Mesodermal cell (in vitro differentiated cells): Measurements from ENCODE around the gene MEPE.

Source experiments
- H3K27ac ChIP-seq: 2 replicates; pipeline ENCODE4 v1.7.0; 2013; ENCODE audit warnings: mild to moderate bottlenecking, low read depth, low read length, moderate library complexity; ENCODE audit not compliant: severe bottlenecking
- H3K36me3 ChIP-seq: 2 replicates; pipeline ENCODE4 v1.7.1; 2013; ENCODE audit warnings: mild to moderate bottlenecking, low read length, moderate library complexity; ENCODE audit not compliant: control insufficient read depth, insufficient read depth
- H3K4me1 ChIP-seq: one replicate; pipeline ENCODE4 v1.7.1; 2013; ENCODE audit warnings: mild to moderate bottlenecking, low read length; ENCODE audit not compliant: insufficient read depth, control insufficient read depth, poor library complexity, severe bottlenecking
- H3K4me3 ChIP-seq: 2 replicates; pipeline ENCODE4 v1.7.0; 2013; ENCODE audit warnings: low read length, control low read depth, mild to moderate bottlenecking; ENCODE audit not compliant: insufficient read depth, poor library complexity, severe bottlenecking; ENCODE audit errors: extremely low read depth
- H3K9me3 ChIP-seq: 2 replicates; pipeline ENCODE4 v1.7.1; 2013; ENCODE audit warnings: mild to moderate bottlenecking, low read length, moderate library complexity; ENCODE audit not compliant: control insufficient read depth
- WGBS, 2 experiments: methylation state at CpG; one replicate each; pipeline ENCODE4 v1.1.5; 2013; ENCODE audit warnings: missing lambda C conversion rate in 2 of 2; ENCODE audit not compliant: insufficient coverage in 2 of 2; 5-methylcytosine and 5-hydroxymethylcytosine counted together

Gene MEPE

DNA sequence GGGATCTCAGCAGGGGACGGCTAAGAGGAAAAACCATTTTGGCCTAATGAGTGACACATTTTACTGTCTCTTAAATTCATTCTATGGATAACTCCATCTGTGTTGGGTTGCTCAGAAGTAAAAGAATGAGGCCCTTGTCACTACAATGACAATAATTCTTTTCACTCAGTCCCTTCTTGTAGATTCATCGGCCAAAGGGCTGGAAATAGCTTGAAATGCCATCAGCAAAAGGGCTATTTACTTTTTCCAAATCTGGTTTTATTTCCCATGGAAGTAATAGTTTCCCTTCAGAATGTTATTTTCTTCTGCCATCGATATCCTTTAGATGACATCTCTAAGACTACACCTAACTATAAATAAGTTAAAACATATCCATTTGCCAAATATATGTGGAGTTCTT, 7.4 kb downstream of the MEPE start:
- H3K4me3 ChIP-seq: no peak overlapping the region
- 67% methylated on average over 1 of the region's 3 CpGs; no CpG with 5 or more reads in 1 of the 2 experiments for WGBS, 2 experiments
- H3K4me1 ChIP-seq: no peaks in the 10 kb centered on the region
- no peaks in the 10 kb centered on the region for H3K36me3 ChIP-seq
- H3K9me3 ChIP-seq: no peaks in the 10 kb centered on the region
- H3K27ac ChIP-seq: no peak overlapping the region

DNA sequence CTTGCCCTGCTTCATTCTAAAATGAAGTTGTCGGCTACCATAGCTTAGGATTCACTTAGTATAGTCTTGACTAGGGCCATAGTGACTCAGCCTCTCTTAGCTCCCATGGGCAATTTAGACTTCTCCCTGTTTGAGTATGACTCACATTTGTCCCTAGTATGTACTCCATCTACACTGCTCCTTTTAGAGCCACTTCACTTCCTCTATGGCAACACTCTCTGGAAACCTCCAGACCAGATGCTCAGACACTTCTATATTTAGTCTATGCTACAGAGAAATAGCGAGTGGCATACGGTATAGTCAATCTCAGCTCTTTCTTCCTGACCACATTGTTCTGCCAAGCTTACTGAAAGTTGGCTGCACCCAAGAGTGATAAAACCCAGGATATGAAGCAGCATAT, 11.2 kb downstream of the MEPE start:
- Histone ChIP-seq H3K36me3 (no peaks in the 10 kb centered on the region), H3K4me1 (peaks cover 2% of the 10 kb centered on the region), H3K27ac (no peak overlapping the region), H3K4me3 (no peak overlapping the region), H3K9me3 (no peaks in the 10 kb centered on the region)
- 86 to 97% methylated on average over 3 of the region's 3 CpGs for WGBS, 2 experiments

DNA sequence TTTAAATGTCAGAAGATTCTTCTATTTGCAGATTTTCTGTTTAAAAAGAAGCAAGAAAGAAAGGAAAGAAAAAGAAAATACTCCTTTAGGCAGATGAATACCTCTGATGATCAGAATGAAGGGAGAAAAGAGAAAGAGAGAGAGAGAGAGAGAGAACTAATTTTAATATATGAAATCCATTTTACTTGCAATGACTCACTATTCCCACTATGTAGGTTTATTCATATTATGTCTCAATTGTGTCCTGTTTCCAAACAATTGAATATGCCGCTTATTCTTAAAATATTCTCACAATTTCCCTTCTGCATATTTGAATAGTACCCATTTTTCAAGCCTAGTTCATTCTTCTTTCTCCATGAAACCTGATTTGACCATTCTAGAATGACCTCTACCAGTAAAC, 11.7 kb downstream of the MEPE start:
- H3K4me1 ChIP-seq: peaks cover 7% of the 10 kb centered on the region
- no peaks in the 10 kb centered on the region for H3K36me3 ChIP-seq
- 88 to 100% methylated on average over 1 of the region's 1 CpG for WGBS, 2 experiments
- H3K4me3 ChIP-seq: no peak overlapping the region
- H3K9me3 ChIP-seq: no peaks in the 10 kb centered on the region
- H3K27ac ChIP-seq: no peak overlapping the region

DNA sequence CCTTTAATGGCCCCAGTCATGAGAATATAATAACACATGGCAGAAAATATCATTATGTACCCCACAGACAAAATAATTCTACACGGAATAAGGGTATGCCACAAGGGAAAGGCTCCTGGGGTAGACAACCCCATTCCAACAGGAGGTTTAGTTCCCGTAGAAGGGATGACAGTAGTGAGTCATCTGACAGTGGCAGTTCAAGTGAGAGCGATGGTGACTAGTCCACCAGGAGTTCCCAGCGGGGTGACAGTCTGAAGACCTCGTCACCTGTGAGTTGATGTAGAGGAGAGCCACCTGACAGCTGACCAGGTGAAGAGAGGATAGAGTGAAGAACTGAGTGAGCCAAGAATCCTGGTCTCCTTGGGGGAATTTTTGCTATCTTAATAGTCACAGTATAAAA, 13.5 kb downstream of the MEPE start:
- Histone ChIP-seq H3K36me3 (no peaks in the 10 kb centered on the region), H3K27ac (no peak overlapping the region), H3K9me3 (no peaks in the 10 kb centered on the region), H3K4me1 (peaks cover 17% of the 10 kb centered on the region), H3K4me3 (no peak overlapping the region)
- 96% methylated on average over 4 of the region's 5 CpGs; no CpG with 5 or more reads in 1 of the 2 experiments for WGBS, 2 experiments

DNA sequence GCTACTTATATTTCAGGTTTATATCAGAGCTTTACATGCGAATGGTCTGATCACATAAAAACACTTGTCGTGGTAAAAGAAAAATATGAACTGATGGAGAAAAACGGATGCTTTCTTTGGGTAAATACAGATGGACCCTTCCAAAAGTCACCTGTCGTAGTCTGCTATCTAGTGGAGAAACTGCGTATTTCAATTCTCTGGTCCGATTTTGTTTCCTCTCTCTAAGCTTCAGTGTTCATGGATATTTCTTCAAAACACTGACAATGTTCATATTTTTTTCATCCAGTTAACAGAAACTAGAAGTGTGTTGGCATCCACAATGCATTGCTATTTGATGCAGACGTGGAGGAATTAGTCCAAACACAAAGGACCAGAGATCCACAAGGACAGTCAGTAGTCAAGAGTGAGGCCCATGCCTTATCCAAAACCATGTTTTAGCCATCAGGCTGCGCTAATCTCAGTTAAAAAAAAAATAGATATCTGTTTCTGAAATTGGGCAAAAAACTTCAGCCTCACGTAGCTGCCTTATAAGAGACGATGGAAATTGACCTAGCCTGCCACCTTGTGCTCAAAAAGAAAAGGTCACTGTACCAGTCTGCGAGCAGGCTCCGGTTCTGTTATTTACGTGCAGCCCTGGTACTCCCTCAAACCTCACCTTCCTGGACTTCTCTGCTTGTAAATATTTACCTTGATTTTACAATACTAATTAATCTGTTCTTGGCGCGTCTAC, 16.0 kb downstream of the MEPE start:
- Histone ChIP-seq H3K4me1 (peaks cover 24% of the 10 kb centered on the region), H3K4me3 (no peak overlapping the region), H3K9me3 (no peaks in the 10 kb centered on the region), H3K36me3 (no peaks in the 10 kb centered on the region), H3K27ac (no peak overlapping the region)
- WGBS, 2 experiments: 19 to 25% methylated on average over 8 to 13 of the region's 15 CpGs

DNA sequence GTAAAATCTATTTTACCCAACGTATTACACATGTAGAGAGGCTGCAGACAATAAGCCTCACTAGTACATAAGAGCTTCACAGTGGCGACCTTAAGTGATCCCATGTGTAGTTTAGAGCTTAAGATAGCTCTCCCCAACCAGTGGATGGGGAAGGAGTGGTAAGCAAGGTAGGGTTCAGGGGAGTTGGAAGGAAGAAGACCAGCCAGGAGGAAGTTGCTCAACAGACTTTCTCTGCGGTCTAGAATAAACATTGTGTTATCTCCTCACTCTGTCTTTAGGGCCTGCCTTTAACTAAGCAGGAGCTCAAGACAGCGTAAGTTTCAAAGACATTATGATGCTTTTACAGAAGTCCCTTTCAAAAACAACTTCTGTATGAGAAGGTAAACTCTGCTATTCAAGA, 16.8 kb downstream of the MEPE start:
- Histone ChIP-seq H3K9me3 (no peaks in the 10 kb centered on the region), H3K27ac (no peak overlapping the region), H3K4me1 (peaks cover 24% of the 10 kb centered on the region), H3K4me3 (no peak overlapping the region), H3K36me3 (no peaks in the 10 kb centered on the region)
- 30% methylated on average over 2 of the region's 4 CpGs; no CpG with 5 or more reads in 1 of the 2 experiments for WGBS, 2 experiments

DNA sequence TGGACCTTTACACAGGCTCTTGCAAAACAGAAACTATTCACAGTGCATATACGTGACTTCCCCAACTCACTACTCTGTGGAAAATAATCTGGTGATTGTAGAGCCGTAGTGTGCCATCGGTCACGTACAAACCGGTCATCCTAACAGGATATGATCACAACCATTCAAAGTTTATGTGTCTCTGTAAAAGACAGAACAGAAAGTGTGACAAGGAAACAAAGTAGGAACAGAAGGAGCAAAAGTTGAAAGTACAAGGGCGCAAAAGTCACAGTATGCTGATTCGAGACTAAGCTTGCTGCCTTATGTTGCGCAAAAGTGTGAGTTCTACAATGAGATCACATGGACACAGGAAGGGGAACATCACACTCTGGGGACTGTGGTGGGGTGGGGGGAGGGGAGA, 18.6 kb downstream of the MEPE start:
- no peak overlapping the region for H3K27ac ChIP-seq
- H3K36me3 ChIP-seq: no peaks in the 10 kb centered on the region
- H3K9me3 ChIP-seq: no peaks in the 10 kb centered on the region
- WGBS, 2 experiments: 93 to 100% methylated on average over 2 to 3 of the region's 8 CpGs
- H3K4me1 ChIP-seq: peaks cover 36% of the 10 kb centered on the region
- no peak overlapping the region for H3K4me3 ChIP-seq

DNA sequence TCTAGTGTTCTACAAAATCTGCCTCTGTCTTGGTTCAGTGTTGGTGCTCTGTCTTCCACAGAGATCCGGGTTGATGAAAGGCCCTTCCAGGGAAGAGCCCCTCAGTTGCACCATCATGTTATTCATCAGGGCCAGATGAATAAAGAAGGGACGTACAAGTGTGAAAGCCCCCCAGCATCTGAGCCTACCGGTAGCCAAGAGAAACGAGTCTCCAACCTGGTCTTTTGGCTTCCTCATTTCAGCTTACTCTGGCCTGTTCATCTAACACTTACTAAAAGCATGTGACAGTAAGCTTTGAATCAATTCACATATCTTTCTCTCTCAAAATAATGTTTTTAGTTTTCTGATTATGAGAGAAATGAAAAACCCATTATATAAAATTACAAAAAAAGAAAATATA, 19.2 kb downstream of the MEPE start:
- Histone ChIP-seq H3K9me3 (no peaks in the 10 kb centered on the region), H3K4me1 (peaks cover 42% of the 10 kb centered on the region), H3K27ac (no peak overlapping the region), H3K36me3 (no peaks in the 10 kb centered on the region), H3K4me3 (no peak overlapping the region)
- 89 to 100% methylated on average over 3 to 4 of the region's 4 CpGs for WGBS, 2 experiments

DNA sequence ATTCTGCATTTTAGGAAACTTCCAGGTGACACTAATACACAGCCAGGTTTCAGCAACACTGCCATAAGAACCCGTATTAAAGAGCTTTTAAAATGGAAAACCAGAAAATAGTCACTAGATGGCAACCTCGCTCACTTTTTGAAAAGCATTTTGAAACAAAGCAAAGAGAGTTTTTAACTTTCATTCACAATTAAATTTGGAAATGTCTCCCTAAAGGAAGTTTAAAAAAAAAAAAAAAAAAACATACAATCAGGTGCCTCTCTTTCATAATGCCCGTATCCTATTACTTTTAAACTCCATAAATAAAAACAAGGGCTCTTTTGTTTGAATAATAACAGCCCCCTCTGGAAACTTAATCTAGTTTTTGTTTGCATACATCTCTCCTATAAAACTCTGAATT, 20.3 kb downstream of the MEPE start:
- H3K27ac ChIP-seq: no peak overlapping the region
- H3K9me3 ChIP-seq: no peaks in the 10 kb centered on the region
- no peaks in the 10 kb centered on the region for H3K36me3 ChIP-seq
- peaks cover 50% of the 10 kb centered on the region for H3K4me1 ChIP-seq
- 0% methylated on average over 1 to 2 of the region's 3 CpGs for WGBS, 2 experiments
- H3K4me3 ChIP-seq: no peak overlapping the region

DNA sequence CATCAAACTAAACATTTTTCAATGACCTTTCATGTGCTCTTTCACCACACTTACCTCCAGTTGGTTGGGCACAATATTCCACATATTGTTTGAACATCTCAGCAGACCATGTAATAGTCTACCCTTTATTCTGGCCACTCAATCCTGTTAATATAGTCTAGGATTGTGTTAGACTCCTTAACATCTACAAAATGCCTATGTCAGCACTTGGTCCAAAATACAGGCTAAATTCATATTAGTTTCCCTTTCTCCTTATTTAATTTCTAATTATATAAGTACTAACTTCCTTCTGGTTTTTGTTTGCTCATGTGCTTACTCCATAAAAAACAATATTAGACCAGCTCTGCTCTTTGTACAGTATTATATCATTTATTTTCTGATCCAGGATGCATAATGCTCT, 21.1 kb downstream of the MEPE start:
- Histone ChIP-seq H3K36me3 (no peaks in the 10 kb centered on the region), H3K4me3 (no peak overlapping the region), H3K27ac (no peak overlapping the region), H3K9me3 (no peaks in the 10 kb centered on the region), H3K4me1 (peaks cover 49% of the 10 kb centered on the region)

DNA sequence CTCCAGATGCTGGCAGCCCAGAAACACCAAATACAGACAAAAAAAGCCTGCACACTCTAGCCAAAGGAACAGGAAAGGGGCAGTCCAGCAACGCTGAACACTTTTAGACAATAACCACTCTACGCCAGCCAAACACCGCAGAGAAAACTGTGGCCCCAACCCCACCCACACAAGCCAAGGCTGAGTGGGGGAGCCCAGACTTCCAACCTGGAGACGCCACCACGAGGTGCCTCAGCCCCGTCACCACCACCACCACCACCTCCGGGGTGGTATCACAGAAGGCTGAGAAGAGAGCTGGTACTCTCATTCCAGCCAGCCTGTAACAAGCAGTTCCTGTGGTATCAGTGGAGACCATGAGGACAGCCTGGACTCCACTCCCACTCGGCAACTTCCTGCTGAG, 22.8 kb downstream of the MEPE start:
- H3K4me1 ChIP-seq: peaks cover 35% of the 10 kb centered on the region
- no peaks in the 10 kb centered on the region for H3K36me3 ChIP-seq
- WGBS, 2 experiments: 0 to 75% methylated on average over 1 to 4 of the region's 8 CpGs
- H3K27ac ChIP-seq: no peak overlapping the region
- H3K9me3 ChIP-seq: no peaks in the 10 kb centered on the region
- no peak overlapping the region for H3K4me3 ChIP-seq
